ENCODE results near the gene IL1R2. TPM values are rescaled to one million over a fixed set of nuclear protein-coding genes. Genes with fewer than 3 reads are reported as not detected.

Gene IL1R2
- total and polyA plus RNA-seq, 2 of the 8 experiments (the other 6 are each of a cell fraction or from before 2014, with no cell fraction given), result 0.06 TPM; not detected in 1

DNA sequence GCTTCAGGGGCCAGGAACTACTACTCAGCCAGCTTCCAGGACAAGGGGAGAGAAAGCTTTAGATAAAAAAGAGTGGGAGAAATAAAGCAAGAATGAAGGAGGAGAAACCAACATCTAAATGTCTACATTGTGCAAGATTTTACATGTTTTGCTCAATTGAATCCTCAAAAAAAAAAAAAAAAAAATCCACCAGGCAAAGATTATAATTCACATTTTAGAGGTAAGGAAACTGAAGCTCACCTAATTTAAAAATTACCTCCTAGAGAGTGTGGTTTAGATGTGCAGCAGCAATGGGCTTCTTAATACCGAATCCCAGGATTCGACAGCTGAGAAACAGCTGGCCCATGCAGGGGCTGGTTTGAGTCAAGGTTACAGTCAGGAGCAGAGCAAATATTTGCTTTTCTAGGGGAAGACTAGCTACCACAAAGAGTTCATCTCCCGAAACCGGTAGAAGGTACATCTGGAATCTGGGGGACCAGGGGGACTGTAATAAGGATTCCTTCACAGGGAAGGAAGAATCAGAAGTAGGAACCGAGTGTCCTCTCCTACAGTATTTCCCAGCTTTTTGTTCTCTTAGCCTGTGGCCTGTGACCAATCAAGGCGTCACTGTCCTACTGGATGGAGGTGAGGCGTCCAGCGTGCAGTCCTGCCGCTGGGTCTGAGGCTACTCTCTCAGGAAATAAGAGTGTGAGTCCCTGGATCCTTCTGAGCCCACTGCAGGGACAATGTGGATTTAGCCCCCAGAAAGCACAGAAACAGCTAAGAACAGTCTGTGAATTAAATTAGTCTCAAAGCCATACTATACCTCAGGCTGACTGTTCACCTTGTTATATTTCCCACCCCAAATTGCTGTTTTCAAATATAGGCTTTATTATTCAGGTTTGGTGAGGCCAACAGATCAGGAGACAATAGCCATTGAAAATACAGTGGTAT lies 42.3 kb downstream of the IL1R2 start (continued):
- TF ChIP-seq GABPA (IDR thresholded peaks at IDR 0.05; ENCODE audit: borderline replicate concordance, insufficient read depth, low read length) (no peak), EP300 (IDR thresholded peaks at IDR 0.05; ENCODE audit: borderline replicate concordance in 1 of 2, low read depth in 2 of 2, low read length in 2 of 2) (no peak), YY1 (IDR thresholded peaks at IDR 0.05; ENCODE audit: low read depth, low read length) (no peak), POU5F1 (IDR thresholded peaks at IDR 0.05; ENCODE audit: low read depth, low read length) (no peak), POLR2A (IDR thresholded peaks at IDR 0.05; ENCODE audit: control extremely low read depth in 1 of 2, low read depth in 2 of 2, low read length in 2 of 2) (no peak), BACH1 (IDR thresholded peaks at IDR 0.05; ENCODE audit: low read length) (no peak), SP2 (IDR thresholded peaks at IDR 0.05; ENCODE audit: low read length) (no peak), RNF2 (IDR thresholded peaks at IDR 0.05; ENCODE audit: borderline replicate concordance, low read depth, low read length, missing control alignments, poor library complexity, severe bottlenecking) (no peak)
